Common myeloid progenitor, CD34-positive (primary cell): ENCODE measurements around the gene EID2.

Source experiments
- CTCF ChIA-PET: fragments of 350-600 bp; sonication (Branson Sonifier 250); formaldehyde crosslinking; loops from one replicate; lab custom pipeline; 2021; ENCODE audit warnings: antibody characterized with exemption; lab: Charles Lee
- POLR2A ChIA-PET: fragments of 350-600 bp; sonication (Branson Sonifier 250); formaldehyde crosslinking; loops from one replicate; lab custom pipeline; 2021; ENCODE audit warnings: antibody characterized with exemption; lab: Charles Lee
- DNase-seq, 3 donors: peaks; one replicate each; pipeline versions ENCODE4 v3.0.0 to v3.0.0-alpha.2; 2013
- H3K27ac ChIP-seq, 2 experiments: 1 replicate in 1 of 2; 2 replicates in 1 of 2; pipeline ENCODE4 v1.7.0; 2013; ENCODE audit warnings: inconsistent platforms in 2 of 2, low read length in 2 of 2, mild to moderate bottlenecking in 2 of 2, low read depth in 1 of 2, moderate library complexity in 1 of 2; ENCODE audit not compliant: severe bottlenecking in 2 of 2, insufficient read depth in 1 of 2, poor library complexity in 1 of 2
- H3K27me3 ChIP-seq, 5 experiments: replicated peaks in 2 of 5; 1 replicate in 3 of 5; 2 replicates in 2 of 5; pipeline versions ENCODE4 v1.6.1 to v1.7.0; 2013; ENCODE audit warnings: low read length in 4 of 5, mild to moderate bottlenecking in 2 of 5, moderate library complexity in 2 of 5, inconsistent platforms in 1 of 5; ENCODE audit not compliant: insufficient read depth in 5 of 5, control insufficient read depth in 4 of 5
- H3K36me3 ChIP-seq, 4 experiments: 1 replicate in 2 of 4; 2 replicates in 2 of 4; pipeline versions ENCODE4 v1.6.1 to v1.7.0; 2013; ENCODE audit warnings: low read length in 3 of 4, control low read depth in 1 of 4, mild to moderate bottlenecking in 1 of 4; ENCODE audit not compliant: control insufficient read depth in 4 of 4, insufficient read depth in 4 of 4
- H3K4me1 ChIP-seq, 4 experiments: 1 replicate in 3 of 4; 2 replicates in 1 of 4; pipeline versions ENCODE4 v1.6.1 to v1.7.1; 2013; ENCODE audit warnings: low read length in 3 of 4, mild to moderate bottlenecking in 3 of 4, control low read depth in 1 of 4, inconsistent platforms in 1 of 4, moderate library complexity in 1 of 4; ENCODE audit not compliant: control insufficient read depth in 4 of 4, insufficient read depth in 4 of 4; ENCODE audit errors: control extremely low read depth in 1 of 4
- H3K4me3 ChIP-seq, 7 experiments: 1 replicate in 4 of 7; 2 replicates in 3 of 7; pipeline versions ENCODE4 v1.5.1 to v1.7.0; 2013; ENCODE audit warnings: mild to moderate bottlenecking in 7 of 7, low read length in 6 of 7, moderate library complexity in 6 of 7, inconsistent platforms in 2 of 7, low read depth in 2 of 7, control low read depth in 1 of 7; ENCODE audit not compliant: insufficient read depth in 4 of 7, control insufficient read depth in 1 of 7; ENCODE audit errors: extremely low read depth in 1 of 7
- H3K9me3 ChIP-seq, 5 experiments: 1 replicate in 4 of 5; 2 replicates in 1 of 5; pipeline versions ENCODE4 v1.6.1 to v1.7.1; 2013; ENCODE audit warnings: low read length in 4 of 5, mild to moderate bottlenecking in 2 of 5, inconsistent platforms in 1 of 5, low read depth in 1 of 5, moderate library complexity in 1 of 5; ENCODE audit not compliant: control insufficient read depth in 4 of 5, insufficient read depth in 2 of 5; ENCODE audit errors: control extremely low read depth in 1 of 5
- WGBS: methylation state at CpG from one replicate; pipeline ENCODE4 v1.1.5; 2013; ENCODE audit not compliant: insufficient coverage; 5-methylcytosine and 5-hydroxymethylcytosine counted together

EID2 gene

GRCh38 chr19:39498798-39499642 lies 40.9 kb downstream of the EID2 start, which contains the start of gene DLL3:
Gene DLL3 (plus strand): TSS chr19:39498947. CDS start chr19:39498975, 28 bp downstream.
- peaks cover 0 to 8% (median 0%) of the 10 kb centered on the region in 5 experiments for H3K9me3 ChIP-seq
- H3K27ac ChIP-seq: no peak within 1 kb of the TSS
- peak within 1 kb of the TSS in 6 of 7 experiments; percentile 4 to 57 (median 36) for H3K4me3 ChIP-seq
- H3K36me3 ChIP-seq: no peaks in the 10 kb centered on the region
- ChIA-PET CTCF (interaction anchor here (1.2 kb wide), 1 partner anchor 9 kb away, joined by 3 read pairs; no protein-coding TSS in a partner anchor), POLR2A (no interaction called here)
- DNase-seq: peak in 1 of 3 donors; percentile 53
- H3K4me1 ChIP-seq: peaks cover 0 to 23% (median 17%) of the 10 kb centered on the region in 4 experiments
- peaks cover 0 to 75% (median 22%) of the 10 kb centered on the region in 5 experiments for H3K27me3 ChIP-seq
- WGBS: 1% methylated on average over 33 of the region's 60 CpGs

- peaks cover 0 to 67% (median 22%) of the 10 kb centered on the region in 5 experiments for H3K27me3 ChIP-seq
- H3K27ac ChIP-seq: no peak overlapping the region
- ChIA-PET POLR2A (interaction anchor here (1.0 kb wide), 1 partner anchor 107 kb away, joined by 3 read pairs; the partner anchor contains the start of genes MED29 and PAF1), CTCF (interaction anchor here (0.7 to 1.7 kb wide), 9 partner anchors 10 to 279 kb away, joined by 3 to 4 read pairs (median 3); no protein-coding TSS in a partner anchor)
- peaks cover 0 to 8% (median 0%) of the 10 kb centered on the region in 5 experiments for H3K9me3 ChIP-seq
- no peaks in the 10 kb centered on the region for H3K36me3 ChIP-seq
- H3K4me3 ChIP-seq: peak overlapping the region in 5 of 7 experiments; percentile 4 to 57 (median 47)
- peaks cover 0 to 22% (median 17%) of the 10 kb centered on the region in 4 experiments for H3K4me1 ChIP-seq
- DNase-seq: peak in 2 of 3 donors; percentile 51 to 64
- WGBS: under 1% methylated on average over 22 of the region's 40 CpGs
These were observed 41.8 kb downstream of the EID2 start for GRCh38 chr19:39497996-39498797.

- POLR2A ChIA-PET: interaction anchor here (1.0 kb wide), 1 partner anchor 106 kb away, joined by 3 read pairs; the partner anchor contains the start of genes MED29 and PAF1
- DNase-seq: no peak
- H3K27me3 ChIP-seq: peaks cover 0 to 62% (median 22%) of the 10 kb centered on the region in 5 experiments
- peaks cover 0 to 8% (median 0%) of the 10 kb centered on the region in 5 experiments for H3K9me3 ChIP-seq
- peaks cover 0 to 20% (median 17%) of the 10 kb centered on the region in 4 experiments for H3K4me1 ChIP-seq
- no peaks in the 10 kb centered on the region for H3K36me3 ChIP-seq
- peak overlapping the region in 5 of 7 experiments; percentile 4 to 57 (median 47) for H3K4me3 ChIP-seq
- CTCF ChIA-PET: interaction anchor here (0.7 to 1.7 kb wide), 9 partner anchors 10 to 279 kb away, joined by 3 to 4 read pairs (median 3); no protein-coding TSS in a partner anchor
- 0% methylated on average over 2 of the region's 7 CpGs for WGBS
- no peak overlapping the region for H3K27ac ChIP-seq
These were observed 42.3 kb downstream of the EID2 start for GRCh38 chr19:39497701-39497995.

- no peak overlapping the region for H3K4me3 ChIP-seq
- ChIA-PET POLR2A (no interaction called here), CTCF (interaction anchor here (0.9 to 1.2 kb wide), 3 partner anchors 11 to 36 kb away, joined by 3 read pairs; partner anchors contain the start of gene EID2B)
- DNase-seq: no peak
- no peaks in the 10 kb centered on the region for H3K9me3 ChIP-seq
- H3K27ac ChIP-seq: no peak overlapping the region
- H3K4me1 ChIP-seq: peaks cover 0 to 20% (median 17%) of the 10 kb centered on the region in 4 experiments
- peaks cover 0 to 49% (median 16%) of the 10 kb centered on the region in 5 experiments for H3K27me3 ChIP-seq
- peaks cover 0 to 11% (median 2%) of the 10 kb centered on the region in 4 experiments for H3K36me3 ChIP-seq
- WGBS: no CpG with 5 or more reads among the region's 5 CpGs
These were observed 43.9 kb downstream of the EID2 start for GRCh38 chr19:39496063-39496462.

- POLR2A ChIA-PET: no interaction called here
- WGBS: 97% methylated on average over 4 of the region's 5 CpGs
- CTCF ChIA-PET: interaction anchor here (0.6 to 1.2 kb wide), 2 partner anchors 39 to 706 kb away, joined by 3 read pairs; no protein-coding TSS in a partner anchor
These were observed 45.3 kb downstream of the EID2 start for GRCh38 chr19:39494661-39495060.

GRCh38 chr19:39492788-39493187 lies 47.2 kb downstream of the EID2 start:
- Histone ChIP-seq H3K27me3 (peaks cover 0 to 17% (median 0%) of the 10 kb centered on the region in 5 experiments), H3K36me3 (peaks cover 7 to 41% (median 26%) of the 10 kb centered on the region in 4 experiments), H3K27ac (no peak overlapping the region), H3K4me3 (no peak overlapping the region), H3K4me1 (peaks cover 0 to 4% (median 3%) of the 10 kb centered on the region in 4 experiments), H3K9me3 (no peaks in the 10 kb centered on the region)
- no peak for DNase-seq
- CTCF ChIA-PET: interaction anchor here (1.0 to 1.3 kb wide), 3 partner anchors 10 to 39 kb away, joined by 3 to 5 read pairs (median 4); partner anchors contain the start of gene EID2B
- POLR2A ChIA-PET: no interaction called here
- 100% methylated on average over 1 of the region's 3 CpGs for WGBS

More at GRCh38 chr19:39494661-39495060, 45.3 kb downstream of the EID2 start:
- Histone ChIP-seq H3K36me3 (peaks cover 4 to 22% (median 9%) of the 10 kb centered on the region in 4 experiments), H3K27ac (no peak overlapping the region), H3K4me1 (peaks cover 0 to 20% (median 17%) of the 10 kb centered on the region in 4 experiments), H3K27me3 (peaks cover 0 to 35% (median 10%) of the 10 kb centered on the region in 5 experiments), H3K9me3 (no peaks in the 10 kb centered on the region), H3K4me3 (no peak overlapping the region)
- no peak for DNase-seq
